Measurements from ENCODE around the gene SGCD.

SGCD gene

DNA sequence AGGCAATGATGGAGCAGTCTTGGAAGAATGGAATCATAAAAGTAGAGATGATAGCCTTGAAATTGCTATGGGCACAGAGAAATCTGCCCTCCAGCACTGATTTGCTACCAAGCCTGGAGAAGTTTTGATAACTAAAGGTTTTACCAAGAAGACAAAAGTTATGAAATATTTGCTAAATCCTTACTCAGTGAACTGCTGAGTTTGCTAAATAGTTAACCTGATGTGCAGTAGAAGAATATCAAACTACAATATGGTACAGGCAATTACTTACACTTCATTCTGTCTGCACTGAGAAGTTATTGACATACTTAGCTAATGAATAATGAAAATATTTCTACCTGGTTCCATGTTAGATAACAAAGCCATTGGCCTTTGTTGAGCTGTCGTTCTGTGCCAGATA, 124.5 kb downstream of the SGCD start:
- Histone ChIP-seq H3K27me3 (no peaks in the 10 kb centered on the region), H3K9me3 (no peaks in the 10 kb centered on the region), H3K4me1 (ENCODE audit: control insufficient read depth in 1 of 2, insufficient read depth in 1 of 2, low read depth in 1 of 2, low read length in 1 of 2) (no peaks in the 10 kb centered on the region), H3K4me3 (ENCODE audit: low read depth in 1 of 2, low read length in 1 of 2) (no peak overlapping the region), H3K27ac (no peak overlapping the region), H3K36me3 (no peaks in the 10 kb centered on the region)
- TF ChIP-seq, protein P1, sequence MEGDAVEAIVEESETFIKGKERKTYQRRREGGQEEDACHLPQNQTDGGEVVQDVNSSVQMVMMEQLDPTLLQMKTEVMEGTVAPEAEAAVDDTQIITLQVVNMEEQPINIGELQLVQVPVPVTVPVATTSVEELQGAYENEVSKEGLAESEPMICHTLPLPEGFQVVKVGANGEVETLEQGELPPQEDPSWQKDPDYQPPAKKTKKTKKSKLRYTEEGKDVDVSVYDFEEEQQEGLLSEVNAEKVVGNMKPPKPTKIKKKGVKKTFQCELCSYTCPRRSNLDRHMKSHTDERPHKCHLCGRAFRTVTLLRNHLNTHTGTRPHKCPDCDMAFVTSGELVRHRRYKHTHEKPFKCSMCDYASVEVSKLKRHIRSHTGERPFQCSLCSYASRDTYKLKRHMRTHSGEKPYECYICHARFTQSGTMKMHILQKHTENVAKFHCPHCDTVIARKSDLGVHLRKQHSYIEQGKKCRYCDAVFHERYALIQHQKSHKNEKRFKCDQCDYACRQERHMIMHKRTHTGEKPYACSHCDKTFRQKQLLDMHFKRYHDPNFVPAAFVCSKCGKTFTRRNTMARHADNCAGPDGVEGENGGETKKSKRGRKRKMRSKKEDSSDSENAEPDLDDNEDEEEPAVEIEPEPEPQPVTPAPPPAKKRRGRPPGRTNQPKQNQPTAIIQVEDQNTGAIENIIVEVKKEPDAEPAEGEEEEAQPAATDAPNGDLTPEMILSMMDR (IDR thresholded peaks at IDR 0.05), result no peak

DNA sequence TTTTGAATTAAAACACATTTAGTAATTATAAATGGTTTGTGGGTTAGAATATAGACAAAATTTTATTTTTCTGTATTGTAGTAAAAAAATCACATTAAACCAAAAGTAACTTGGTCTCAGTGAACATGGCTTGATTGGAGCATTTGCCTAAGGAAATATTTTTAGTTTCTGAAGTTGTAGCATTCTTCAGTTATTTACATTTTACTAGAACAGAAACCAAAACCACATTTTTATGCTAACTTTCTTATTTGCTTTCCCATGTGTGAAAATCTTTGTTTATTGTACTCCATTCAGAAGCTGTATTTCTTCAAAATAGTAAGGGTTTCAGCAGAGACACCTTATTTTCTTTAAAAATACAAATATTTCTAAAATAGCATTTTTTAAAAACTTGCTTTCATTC, 129.9 kb downstream of the SGCD start:
- TF ChIP-seq, protein P1 (IDR thresholded peaks at IDR 0.05), result no peak
- Histone ChIP-seq H3K4me3 (ENCODE audit: low read depth in 1 of 2, low read length in 1 of 2) (no peak overlapping the region), H3K4me1 (ENCODE audit: control insufficient read depth in 1 of 2, insufficient read depth in 1 of 2, low read depth in 1 of 2, low read length in 1 of 2) (no peaks in the 10 kb centered on the region), H3K36me3 (no peaks in the 10 kb centered on the region), H3K9me3 (no peaks in the 10 kb centered on the region), H3K27ac (no peak overlapping the region), H3K27me3 (no peaks in the 10 kb centered on the region)

DNA sequence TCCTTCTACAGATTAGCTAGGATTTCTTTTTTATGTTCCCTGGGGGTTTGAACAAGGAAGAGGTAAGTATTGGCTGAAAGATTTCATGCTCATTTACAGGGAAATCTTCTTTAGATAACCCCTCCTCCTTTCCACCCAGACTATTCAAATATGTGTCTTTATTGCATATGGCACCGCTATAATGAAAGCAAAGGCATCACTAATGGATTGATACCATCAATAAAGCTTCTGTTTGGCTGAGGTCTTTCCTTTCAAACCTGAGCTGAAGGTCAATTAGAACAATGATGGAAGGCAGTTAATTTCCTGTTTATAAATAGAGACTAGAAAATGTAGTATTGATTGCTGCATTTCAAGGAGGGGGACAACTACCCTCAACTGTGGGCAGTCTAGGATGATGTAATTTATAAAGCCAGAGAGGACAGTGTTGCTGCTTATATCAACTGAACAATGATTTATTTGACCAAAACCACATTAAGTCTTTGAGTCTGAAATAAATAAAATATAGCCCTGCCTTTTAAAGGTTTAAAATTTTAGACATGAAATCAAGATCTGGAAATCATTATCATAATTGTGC, 132.9 kb downstream of the SGCD start:
- H3K36me3 ChIP-seq, result no peaks in the 10 kb centered on the region
- no peak overlapping the region for H3K27ac ChIP-seq
- H3K9me3 ChIP-seq, result no peaks in the 10 kb centered on the region
- TF ChIP-seq, protein P1 (IDR thresholded peaks at IDR 0.05), result no peak
- H3K4me1 ChIP-seq (ENCODE audit: control insufficient read depth in 1 of 2, insufficient read depth in 1 of 2, low read depth in 1 of 2, low read length in 1 of 2), result no peaks in the 10 kb centered on the region
- no peaks in the 10 kb centered on the region for H3K27me3 ChIP-seq
- H3K4me3 ChIP-seq (ENCODE audit: low read depth in 1 of 2, low read length in 1 of 2), result no peak overlapping the region

DNA sequence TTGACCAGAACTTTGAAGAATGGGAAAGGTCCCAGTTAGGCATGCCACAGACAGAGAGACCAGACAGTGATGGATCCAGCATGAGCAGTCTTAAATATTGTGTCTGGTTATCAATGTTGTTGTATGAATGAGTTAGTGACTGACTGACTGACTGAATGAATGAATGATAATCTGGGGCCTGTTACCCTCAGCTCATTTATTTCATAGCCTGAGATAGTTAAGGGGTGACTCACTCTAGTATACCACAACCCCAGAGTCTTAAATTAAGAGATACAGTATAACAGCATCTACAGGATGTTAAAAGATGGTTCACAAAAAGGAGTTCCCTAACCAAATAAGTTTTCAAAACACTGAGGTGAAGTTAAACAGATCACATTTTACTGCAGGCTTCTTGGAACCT, 133.5 kb downstream of the SGCD start:
- no peaks in the 10 kb centered on the region for H3K27me3 ChIP-seq
- H3K9me3 ChIP-seq, result no peaks in the 10 kb centered on the region
- H3K4me1 ChIP-seq (ENCODE audit: control insufficient read depth in 1 of 2, insufficient read depth in 1 of 2, low read depth in 1 of 2, low read length in 1 of 2), result no peaks in the 10 kb centered on the region
- H3K27ac ChIP-seq, result no peak overlapping the region
- no peak overlapping the region for H3K4me3 ChIP-seq (ENCODE audit: low read depth in 1 of 2, low read length in 1 of 2)
- TF ChIP-seq, protein P1 (IDR thresholded peaks at IDR 0.05), result no peak
- H3K36me3 ChIP-seq, result no peaks in the 10 kb centered on the region

DNA sequence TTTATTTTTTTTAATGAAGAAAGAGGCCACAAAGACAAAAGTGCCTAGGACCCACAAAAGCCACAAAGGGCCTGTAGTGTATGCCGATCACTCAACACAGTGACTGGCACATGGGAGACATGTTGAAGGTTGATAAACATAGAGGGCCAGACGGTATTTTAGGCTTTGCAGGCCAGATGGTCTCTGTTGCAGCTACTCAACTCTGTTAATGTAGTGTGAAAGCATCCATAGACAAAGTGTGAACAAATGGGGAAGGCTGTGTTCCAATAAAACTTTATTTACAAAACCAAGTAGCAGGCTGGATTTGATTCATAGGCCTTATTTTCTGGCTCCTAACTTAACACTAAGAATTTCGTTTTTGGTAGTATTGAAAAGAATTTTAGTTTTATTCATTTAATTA, 139.9 kb downstream of the SGCD start:
- no peak overlapping the region for H3K4me3 ChIP-seq (ENCODE audit: low read depth in 1 of 2, low read length in 1 of 2)
- no peaks in the 10 kb centered on the region for H3K9me3 ChIP-seq
- H3K36me3 ChIP-seq, result no peaks in the 10 kb centered on the region
- no peaks in the 10 kb centered on the region for H3K4me1 ChIP-seq (ENCODE audit: control insufficient read depth in 1 of 2, insufficient read depth in 1 of 2, low read depth in 1 of 2, low read length in 1 of 2)
- H3K27me3 ChIP-seq, result no peaks in the 10 kb centered on the region
- no peak overlapping the region for H3K27ac ChIP-seq
- TF ChIP-seq, protein P1 (IDR thresholded peaks at IDR 0.05), result no peak

DNA sequence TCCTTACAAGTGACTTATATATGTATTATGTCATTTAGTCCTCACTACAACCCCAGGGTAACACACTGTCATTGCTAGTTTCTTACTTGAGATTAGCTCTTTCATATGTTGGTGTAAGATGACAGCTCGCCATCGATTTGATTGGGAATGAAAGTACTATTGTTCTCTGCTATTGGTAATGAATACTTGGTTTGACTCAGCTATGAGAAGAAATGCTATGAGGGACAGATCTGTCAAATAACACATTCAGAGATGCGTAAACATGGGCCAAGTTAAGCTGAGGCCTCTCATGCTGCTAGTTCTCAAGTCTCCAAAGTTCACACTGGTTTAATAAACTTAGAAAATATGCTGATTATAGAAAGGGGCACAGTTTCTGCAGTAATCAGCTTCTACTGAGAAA, 142.7 kb downstream of the SGCD start:
- Histone ChIP-seq H3K27ac (no peak overlapping the region), H3K36me3 (no peaks in the 10 kb centered on the region), H3K9me3 (no peaks in the 10 kb centered on the region), H3K27me3 (no peaks in the 10 kb centered on the region), H3K4me3 (ENCODE audit: low read depth in 1 of 2, low read length in 1 of 2) (no peak overlapping the region), H3K4me1 (ENCODE audit: control insufficient read depth in 1 of 2, insufficient read depth in 1 of 2, low read depth in 1 of 2, low read length in 1 of 2) (peaks cover 0 to 14% of the 10 kb centered on the region in 2 experiments)
- TF ChIP-seq, protein P1 (IDR thresholded peaks at IDR 0.05), result no peak

Measured in neutrophil (primary cell).